Choroid plexus epithelial cell (primary cell): ENCODE measurements around the gene RALGPS1.

Source experiments
- DNase-seq: peaks from one replicate; pipeline ENCODE4 v3.0.0-alpha.2; 2010; ENCODE audit warnings: low read depth
- H3K4me3 ChIP-seq: 2 replicates; pipeline ENCODE4 v1.5.1; 2011; ENCODE audit warnings: low read depth, mild to moderate bottlenecking, control low read depth, low read length, moderate library complexity
- TF ChIP-seq, protein P1 (sequence below): conservative IDR thresholded peaks from 2 replicates; pipeline ENCODE4 v1.5.1; 2011; ENCODE audit warnings: low read depth, mild to moderate bottlenecking, control low read depth, inconsistent platforms, low read length, moderate library complexity

RALGPS1 gene

DNA sequence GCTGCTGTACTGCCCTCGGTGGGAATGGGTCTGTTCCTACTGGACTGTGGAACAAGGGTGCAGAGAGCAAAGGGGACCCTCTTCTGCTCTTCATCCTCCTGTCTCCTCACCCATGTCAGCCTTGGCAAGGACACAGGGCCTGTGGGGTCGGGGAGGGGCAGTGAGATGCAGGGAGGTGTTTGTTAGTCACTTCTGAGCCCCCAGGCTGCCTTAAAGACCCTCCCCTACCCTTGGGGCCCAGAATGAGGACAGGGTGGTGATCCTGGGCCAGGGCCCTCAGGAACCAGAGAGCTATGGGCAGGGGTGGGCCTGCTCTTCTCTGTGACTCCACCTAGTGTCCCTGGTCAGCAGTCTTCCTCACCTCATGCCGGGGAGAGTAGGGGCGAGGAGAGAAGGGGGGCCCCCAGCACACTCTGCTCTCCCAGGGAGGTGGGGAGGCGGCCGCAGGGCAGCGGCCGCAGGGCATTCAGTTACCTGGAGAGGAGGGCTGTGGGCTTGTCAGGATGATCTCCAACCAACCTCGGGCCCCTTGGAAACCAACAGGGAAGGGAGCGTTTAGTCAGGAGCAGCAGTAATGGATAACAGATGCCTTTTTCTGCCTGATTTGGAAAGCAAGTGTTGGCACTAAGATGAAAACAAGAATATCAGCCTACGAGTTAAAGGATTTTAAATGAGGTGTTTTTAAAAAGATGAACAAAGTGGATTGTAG lies 288.0 kb downstream of the RALGPS1 start:
- TF ChIP-seq, protein P1, sequence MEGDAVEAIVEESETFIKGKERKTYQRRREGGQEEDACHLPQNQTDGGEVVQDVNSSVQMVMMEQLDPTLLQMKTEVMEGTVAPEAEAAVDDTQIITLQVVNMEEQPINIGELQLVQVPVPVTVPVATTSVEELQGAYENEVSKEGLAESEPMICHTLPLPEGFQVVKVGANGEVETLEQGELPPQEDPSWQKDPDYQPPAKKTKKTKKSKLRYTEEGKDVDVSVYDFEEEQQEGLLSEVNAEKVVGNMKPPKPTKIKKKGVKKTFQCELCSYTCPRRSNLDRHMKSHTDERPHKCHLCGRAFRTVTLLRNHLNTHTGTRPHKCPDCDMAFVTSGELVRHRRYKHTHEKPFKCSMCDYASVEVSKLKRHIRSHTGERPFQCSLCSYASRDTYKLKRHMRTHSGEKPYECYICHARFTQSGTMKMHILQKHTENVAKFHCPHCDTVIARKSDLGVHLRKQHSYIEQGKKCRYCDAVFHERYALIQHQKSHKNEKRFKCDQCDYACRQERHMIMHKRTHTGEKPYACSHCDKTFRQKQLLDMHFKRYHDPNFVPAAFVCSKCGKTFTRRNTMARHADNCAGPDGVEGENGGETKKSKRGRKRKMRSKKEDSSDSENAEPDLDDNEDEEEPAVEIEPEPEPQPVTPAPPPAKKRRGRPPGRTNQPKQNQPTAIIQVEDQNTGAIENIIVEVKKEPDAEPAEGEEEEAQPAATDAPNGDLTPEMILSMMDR, result no peak
- DNase-seq, result no peak
- H3K4me3 ChIP-seq, result no peak overlapping the region

GRCh38 chr9:127203681-127204327 lies 289.2 kb downstream of the RALGPS1 start:
- DNase-seq, result no peak
- TF ChIP-seq, protein P1, result no peak
- H3K4me3 ChIP-seq, result no peak overlapping the region

DNA sequence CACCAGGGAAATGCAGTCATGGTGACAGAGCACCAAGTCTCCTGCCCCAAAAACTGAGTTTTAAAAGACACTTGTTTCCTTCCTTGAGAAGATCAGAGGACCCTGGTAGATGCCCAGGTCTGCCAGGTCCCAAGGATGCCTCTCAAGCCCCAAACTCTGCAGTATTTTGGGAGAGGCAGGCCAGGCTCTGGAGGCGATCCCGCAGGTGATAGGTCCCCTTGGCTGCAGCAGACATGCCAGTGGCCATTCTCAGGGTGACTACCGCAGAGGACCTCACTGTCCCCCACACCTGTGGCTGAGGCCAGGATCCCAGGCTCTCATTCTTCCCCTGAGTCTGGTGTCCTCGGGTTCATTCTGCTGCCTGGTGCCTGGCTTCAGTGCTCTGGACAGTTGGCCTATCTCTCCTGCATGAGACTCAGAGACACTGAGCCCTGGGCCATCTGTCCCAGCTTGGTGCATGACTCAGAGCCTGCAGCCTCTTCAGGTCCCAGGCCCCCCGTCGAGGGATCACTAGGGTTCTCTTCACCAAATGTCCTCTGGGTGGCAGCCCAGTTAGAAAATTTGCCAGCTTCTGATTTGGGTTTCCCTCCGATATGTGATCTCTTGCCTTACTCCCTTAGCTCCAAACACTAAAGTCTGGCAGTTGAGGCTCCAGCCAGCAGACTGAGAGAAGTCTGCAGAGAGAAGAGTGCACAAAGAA lies 290.3 kb downstream of the RALGPS1 start:
- TF ChIP-seq, protein P1, result peak; percentile 40
- peak; percentile 56 for DNase-seq

DNA sequence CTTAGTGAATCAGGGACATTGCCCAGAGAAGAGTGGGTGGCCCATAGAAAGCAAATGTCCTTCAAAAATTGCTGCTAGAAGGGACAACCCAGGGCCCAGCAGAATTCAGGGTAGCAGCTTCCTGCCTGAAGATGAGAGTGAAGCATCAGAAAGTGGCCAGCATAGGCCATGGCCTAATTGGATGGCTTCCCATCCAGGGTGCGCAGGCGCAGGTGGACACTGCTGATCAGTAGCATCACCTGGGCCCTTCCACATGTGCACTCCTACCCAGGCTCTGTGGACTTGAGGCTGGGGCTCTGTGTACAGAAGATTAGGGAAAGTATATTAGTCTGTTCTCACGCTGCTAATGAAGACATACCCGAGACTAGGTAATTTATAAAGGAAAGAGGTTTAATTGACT lies 291.4 kb downstream of the RALGPS1 start:
- H3K4me3 ChIP-seq, result no peak overlapping the region
- DNase-seq, result no peak
- TF ChIP-seq, protein P1, result no peak

More for the DNA sequence above, 290.3 kb downstream of the RALGPS1 start:
- no peak overlapping the region for H3K4me3 ChIP-seq

DNA sequence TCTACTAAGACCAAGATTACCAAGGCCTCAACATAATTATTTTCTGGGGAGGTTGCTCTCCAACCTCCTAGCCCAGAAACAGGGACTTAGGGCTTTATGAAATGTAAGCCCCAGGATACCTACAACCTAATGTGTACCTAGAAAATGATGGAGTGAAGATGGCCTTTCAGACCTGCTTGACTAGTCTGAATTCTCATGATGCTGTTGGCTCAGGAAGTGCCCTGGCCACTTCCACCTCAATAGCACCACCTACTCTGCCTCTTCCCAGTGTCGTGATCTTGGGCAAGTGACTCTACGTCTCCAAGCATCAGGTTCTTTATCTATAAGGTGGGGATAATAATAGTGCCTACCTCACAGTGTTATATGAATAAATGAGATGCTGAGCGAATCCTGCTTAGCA lies 292.1 kb downstream of the RALGPS1 start:
- DNase-seq, result no peak
- TF ChIP-seq, protein P1, result no peak
- H3K4me3 ChIP-seq, result no peak overlapping the region

- H3K4me3 ChIP-seq, result no peak overlapping the region
- TF ChIP-seq, protein P1, result no peak
- DNase-seq, result no peak
Measured at GRCh38 chr9:127207734-127208410, 293.3 kb downstream of the RALGPS1 start.
